ENCODE results near the gene DACH1. TPM values are rescaled to one million over a fixed set of nuclear protein-coding genes. Genes with fewer than 3 reads are reported as not detected.

Gene DACH1
- total RNA-seq, 1 experiment from 2014 or later = 0.14 TPM

GRCh38 chr13:71704656-71705055 is 162.3 kb downstream of the DACH1 start:
- H3K27ac Mint-ChIP-seq (ENCODE audit: unreplicated experiment) = no peak overlapping the region
- no TSS peak for BruUV-seq (replicated peaks)
- no peaks in the 10 kb centered on the region for H3K4me1 Mint-ChIP-seq (ENCODE audit: low read depth, unreplicated experiment)
- CTCF ChIA-PET = no interaction called here
- no peaks in the 10 kb centered on the region for H3K9me3 Mint-ChIP-seq (ENCODE audit: low read depth, unreplicated experiment)
- H3K36me3 Mint-ChIP-seq (ENCODE audit: insufficient read depth, unreplicated experiment) = no peaks in the 10 kb centered on the region
- no peak for TF ChIP-seq CTCF (IDR thresholded peaks at IDR 0.05; ENCODE audit: unreplicated experiment)
- intact Hi-C loops (cut with micrococcal nuclease; ENCODE audit: unreplicated experiment) = no loop called here
- no peak overlapping the region for H3K4me3 Mint-ChIP-seq (ENCODE audit: low read depth, unreplicated experiment)
- no peaks in the 10 kb centered on the region for H3K27me3 Mint-ChIP-seq (ENCODE audit: unreplicated experiment)
- DNase-seq = no peak

GRCh38 chr13:71703138-71703537 is 163.9 kb downstream of the DACH1 start:
- no peaks in the 10 kb centered on the region for H3K9me3 Mint-ChIP-seq (ENCODE audit: low read depth, unreplicated experiment)
- BruUV-seq (replicated peaks) = no TSS peak
- no peak overlapping the region for H3K4me3 Mint-ChIP-seq (ENCODE audit: low read depth, unreplicated experiment)
- DNase-seq = no peak
- H3K4me1 Mint-ChIP-seq (ENCODE audit: low read depth, unreplicated experiment) = no peaks in the 10 kb centered on the region
- no peak for TF ChIP-seq CTCF (IDR thresholded peaks at IDR 0.05; ENCODE audit: unreplicated experiment)
- no peaks in the 10 kb centered on the region for H3K27me3 Mint-ChIP-seq (ENCODE audit: unreplicated experiment)
- H3K27ac Mint-ChIP-seq (ENCODE audit: unreplicated experiment) = no peak overlapping the region
- intact Hi-C loops (cut with micrococcal nuclease; ENCODE audit: unreplicated experiment) = no loop called here
- H3K36me3 Mint-ChIP-seq (ENCODE audit: insufficient read depth, unreplicated experiment) = no peaks in the 10 kb centered on the region
- CTCF ChIA-PET = no interaction called here

- no peak for DNase-seq
- H3K27ac Mint-ChIP-seq (ENCODE audit: unreplicated experiment) = no peak overlapping the region
- intact Hi-C loops (cut with micrococcal nuclease; ENCODE audit: unreplicated experiment) = no loop called here
- no peaks in the 10 kb centered on the region for H3K9me3 Mint-ChIP-seq (ENCODE audit: low read depth, unreplicated experiment)
- CTCF ChIA-PET = no interaction called here
- H3K36me3 Mint-ChIP-seq (ENCODE audit: insufficient read depth, unreplicated experiment) = no peaks in the 10 kb centered on the region
- no peak overlapping the region for H3K4me3 Mint-ChIP-seq (ENCODE audit: low read depth, unreplicated experiment)
- no TSS peak for BruUV-seq (replicated peaks)
- no peak for TF ChIP-seq CTCF (IDR thresholded peaks at IDR 0.05; ENCODE audit: unreplicated experiment)
- no peaks in the 10 kb centered on the region for H3K27me3 Mint-ChIP-seq (ENCODE audit: unreplicated experiment)
- H3K4me1 Mint-ChIP-seq (ENCODE audit: low read depth, unreplicated experiment) = no peaks in the 10 kb centered on the region
These were observed 164.8 kb downstream of the DACH1 start for GRCh38 chr13:71702253-71702652.

GRCh38 chr13:71701741-71702140 is 165.3 kb downstream of the DACH1 start:
- TF ChIP-seq CTCF (IDR thresholded peaks at IDR 0.05; ENCODE audit: unreplicated experiment) = no peak
- Mint-ChIP-seq H3K36me3 (ENCODE audit: insufficient read depth, unreplicated experiment) (no peaks in the 10 kb centered on the region), H3K9me3 (ENCODE audit: low read depth, unreplicated experiment) (no peaks in the 10 kb centered on the region), H3K4me3 (ENCODE audit: low read depth, unreplicated experiment) (no peak overlapping the region), H3K27ac (ENCODE audit: unreplicated experiment) (no peak overlapping the region), H3K27me3 (ENCODE audit: unreplicated experiment) (no peaks in the 10 kb centered on the region), H3K4me1 (ENCODE audit: low read depth, unreplicated experiment) (no peaks in the 10 kb centered on the region)
- BruUV-seq (replicated peaks) = no TSS peak
- DNase-seq = no peak
- intact Hi-C loops (cut with micrococcal nuclease; ENCODE audit: unreplicated experiment) = no loop called here
- CTCF ChIA-PET = no interaction called here

- no TSS peak for BruUV-seq (replicated peaks)
- CTCF ChIA-PET = no interaction called here
- Mint-ChIP-seq H3K27me3 (ENCODE audit: unreplicated experiment) (no peaks in the 10 kb centered on the region), H3K9me3 (ENCODE audit: low read depth, unreplicated experiment) (no peaks in the 10 kb centered on the region), H3K4me1 (ENCODE audit: low read depth, unreplicated experiment) (no peaks in the 10 kb centered on the region), H3K4me3 (ENCODE audit: low read depth, unreplicated experiment) (no peak overlapping the region), H3K27ac (ENCODE audit: unreplicated experiment) (no peak overlapping the region), H3K36me3 (ENCODE audit: insufficient read depth, unreplicated experiment) (no peaks in the 10 kb centered on the region)
- no peak for DNase-seq
- intact Hi-C loops (cut with micrococcal nuclease; ENCODE audit: unreplicated experiment) = no loop called here
- TF ChIP-seq CTCF (IDR thresholded peaks at IDR 0.05; ENCODE audit: unreplicated experiment) = no peak
These were observed 167.7 kb downstream of the DACH1 start for GRCh38 chr13:71699342-71699741.

Data from Calu3 (cell line).